ENCODE measurements around the gene TMEM87B. TPM values are rescaled to one million over a fixed set of nuclear protein-coding genes. Genes with fewer than 3 reads are reported as not detected.

Gene TMEM87B
- total RNA-seq, 4 donors from 2014 or later: 20.8 to 31.4 (median 26.5) TPM

DNA sequence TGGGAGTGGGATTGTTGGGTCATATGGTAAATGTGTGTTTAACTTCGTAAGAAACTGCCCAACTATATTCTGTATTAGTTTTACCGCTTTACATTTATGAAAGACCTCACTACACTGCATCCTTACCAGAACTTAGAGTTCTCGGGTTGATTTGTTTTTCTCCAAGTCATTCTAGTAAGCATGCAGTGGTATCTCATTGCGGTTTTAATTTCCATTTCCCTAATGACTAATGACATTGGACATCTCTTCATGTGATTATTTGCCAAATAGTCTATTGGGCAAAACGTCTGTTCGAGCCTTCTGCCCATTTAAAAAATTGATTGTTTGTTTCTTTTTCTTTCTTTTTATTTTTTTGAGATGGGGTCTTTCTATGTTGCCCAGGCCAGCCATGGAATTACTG, 89.9 kb downstream of the TMEM87B start:
- TF ChIP-seq, protein P1, sequence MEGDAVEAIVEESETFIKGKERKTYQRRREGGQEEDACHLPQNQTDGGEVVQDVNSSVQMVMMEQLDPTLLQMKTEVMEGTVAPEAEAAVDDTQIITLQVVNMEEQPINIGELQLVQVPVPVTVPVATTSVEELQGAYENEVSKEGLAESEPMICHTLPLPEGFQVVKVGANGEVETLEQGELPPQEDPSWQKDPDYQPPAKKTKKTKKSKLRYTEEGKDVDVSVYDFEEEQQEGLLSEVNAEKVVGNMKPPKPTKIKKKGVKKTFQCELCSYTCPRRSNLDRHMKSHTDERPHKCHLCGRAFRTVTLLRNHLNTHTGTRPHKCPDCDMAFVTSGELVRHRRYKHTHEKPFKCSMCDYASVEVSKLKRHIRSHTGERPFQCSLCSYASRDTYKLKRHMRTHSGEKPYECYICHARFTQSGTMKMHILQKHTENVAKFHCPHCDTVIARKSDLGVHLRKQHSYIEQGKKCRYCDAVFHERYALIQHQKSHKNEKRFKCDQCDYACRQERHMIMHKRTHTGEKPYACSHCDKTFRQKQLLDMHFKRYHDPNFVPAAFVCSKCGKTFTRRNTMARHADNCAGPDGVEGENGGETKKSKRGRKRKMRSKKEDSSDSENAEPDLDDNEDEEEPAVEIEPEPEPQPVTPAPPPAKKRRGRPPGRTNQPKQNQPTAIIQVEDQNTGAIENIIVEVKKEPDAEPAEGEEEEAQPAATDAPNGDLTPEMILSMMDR (IDR thresholded peaks at IDR 0.05): no peak
- TF ChIP-seq EP300 (IDR thresholded peaks at IDR 0.05): no peak
- TF ChIP-seq POLR2A (IDR thresholded peaks at IDR 0.05): no peak
- TF ChIP-seq POLR2AphosphoS5 (IDR thresholded peaks at IDR 0.05): no peak
- WGBS: 83% methylated on average over 6 of the region's 6 CpGs
- H3K27me3 ChIP-seq: no peaks in the 10 kb centered on the region

DNA sequence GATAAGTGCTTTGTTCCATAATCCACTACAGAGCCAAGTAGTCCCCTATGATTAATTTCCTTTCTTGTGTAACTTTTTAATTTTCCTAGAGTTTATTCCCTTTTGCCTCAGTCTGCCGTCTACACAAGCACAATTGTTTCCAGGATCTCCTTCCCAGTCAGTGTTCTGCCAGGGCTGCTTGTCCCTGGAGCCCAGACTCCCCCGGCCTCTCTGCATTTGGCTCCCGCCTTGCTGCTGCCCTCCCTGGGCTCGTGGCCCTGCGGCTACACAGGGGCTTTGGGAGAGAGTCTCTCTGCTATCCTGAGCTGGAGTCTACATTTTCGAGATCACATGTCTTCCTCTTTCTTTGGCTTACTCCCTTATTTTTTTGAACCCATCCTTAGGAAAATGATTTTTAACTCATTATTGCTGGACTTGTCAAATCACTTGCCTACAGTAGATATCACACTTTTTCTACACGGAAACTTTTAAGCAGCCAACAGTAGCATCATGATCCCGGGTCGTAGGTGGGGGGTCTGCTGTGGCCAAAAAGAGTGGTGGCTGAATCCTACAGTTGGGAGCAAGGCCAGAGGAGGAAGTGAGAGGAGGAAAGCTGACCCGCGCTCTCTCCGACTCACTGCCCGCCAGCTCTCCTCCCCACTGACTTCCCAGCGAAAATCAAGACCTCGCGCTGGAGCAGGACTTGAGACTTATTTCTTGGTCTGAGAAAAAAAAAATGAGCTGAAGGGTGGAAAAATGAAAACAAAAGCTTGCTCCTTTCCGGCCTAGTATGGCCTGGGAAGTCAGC, 92.5 kb downstream of the TMEM87B start:
- peak in 1 of 2 donors; percentile 72 for DNase-seq (ENCODE audit: low spot score in 2 of 2)
- H3K9me3 ChIP-seq: no peaks in the 10 kb centered on the region
- no peaks in the 10 kb centered on the region for H3K36me3 ChIP-seq
- WGBS: 67% methylated on average over 17 of the region's 17 CpGs
- H3K4me1 ChIP-seq: peaks cover 8% of the 10 kb centered on the region
- TF ChIP-seq EP300 (IDR thresholded peaks at IDR 0.05): no peak
- TF ChIP-seq, protein P1 (IDR thresholded peaks at IDR 0.05): no peak
- TF ChIP-seq POLR2A (IDR thresholded peaks at IDR 0.05): no peak
- TF ChIP-seq POLR2AphosphoS5 (IDR thresholded peaks at IDR 0.05): no peak
- no peaks in the 10 kb centered on the region for H3K27me3 ChIP-seq
- peak overlapping the region; percentile 29 for H3K27ac ChIP-seq
- no peak overlapping the region for H3K4me3 ChIP-seq

More for the DNA sequence above, 89.9 kb downstream of the TMEM87B start:
- H3K36me3 ChIP-seq: no peaks in the 10 kb centered on the region
- H3K9me3 ChIP-seq: no peaks in the 10 kb centered on the region
- no peak overlapping the region for H3K27ac ChIP-seq
- H3K4me3 ChIP-seq: no peak overlapping the region
- peaks cover 6% of the 10 kb centered on the region for H3K4me1 ChIP-seq
- no peak for DNase-seq (ENCODE audit: low spot score in 2 of 2)

DNA sequence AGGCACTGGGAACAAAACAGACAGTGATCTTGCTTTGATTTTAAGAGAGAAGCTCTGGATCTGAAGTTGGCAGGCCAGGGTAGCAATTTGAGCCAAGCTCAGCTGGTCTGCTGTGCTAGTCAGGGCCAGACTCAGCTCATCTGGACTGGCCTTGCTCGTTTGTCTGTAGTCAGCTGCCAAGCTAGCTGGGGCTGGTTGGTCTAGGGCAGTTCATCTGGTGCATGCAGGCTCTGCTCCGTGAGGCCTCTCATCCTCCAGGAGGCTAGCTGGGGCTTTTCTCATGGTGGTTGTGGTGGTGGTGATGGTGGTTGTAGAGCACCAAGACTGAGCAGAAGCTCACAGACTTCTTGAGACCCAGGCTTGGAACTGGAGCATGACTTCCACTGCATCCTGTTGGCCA, 93.4 kb downstream of the TMEM87B start:
- no peak overlapping the region for H3K4me3 ChIP-seq
- peaks cover 8% of the 10 kb centered on the region for H3K4me1 ChIP-seq
- H3K27me3 ChIP-seq: no peaks in the 10 kb centered on the region
- no CpG with 5 or more reads among the region's 2 CpGs for WGBS
- H3K9me3 ChIP-seq: no peaks in the 10 kb centered on the region
- peak in 1 of 2 donors; percentile 71 for DNase-seq (ENCODE audit: low spot score in 2 of 2)
- TF ChIP-seq, protein P1 (IDR thresholded peaks at IDR 0.05): no peak
- TF ChIP-seq POLR2A (IDR thresholded peaks at IDR 0.05) (no peak), EP300 (IDR thresholded peaks at IDR 0.05) (no peak), POLR2AphosphoS5 (IDR thresholded peaks at IDR 0.05) (no peak)
- H3K27ac ChIP-seq: no peak overlapping the region
- no peaks in the 10 kb centered on the region for H3K36me3 ChIP-seq

DNA sequence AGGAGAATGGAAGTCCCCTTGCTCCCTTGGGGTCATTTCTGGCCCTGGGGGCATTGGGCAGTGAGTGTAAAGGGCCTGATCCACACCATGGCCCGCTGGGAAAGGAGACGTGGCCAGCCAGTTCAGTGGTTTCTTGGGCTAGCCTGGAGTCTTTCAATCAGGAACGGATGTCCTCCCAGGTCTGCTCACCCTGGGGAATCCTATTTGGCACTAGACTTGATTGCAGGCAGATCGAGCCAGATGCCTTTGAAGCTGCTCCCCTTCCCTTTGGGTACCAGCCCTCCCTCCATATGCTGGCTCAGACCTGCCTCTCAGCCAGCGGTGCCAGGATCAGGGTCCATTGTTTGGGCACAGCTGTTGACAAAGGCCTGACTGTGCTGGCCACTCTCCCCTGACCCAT, 94.1 kb downstream of the TMEM87B start:
- Histone ChIP-seq H3K27ac (no peak overlapping the region), H3K27me3 (no peaks in the 10 kb centered on the region), H3K4me3 (no peak overlapping the region), H3K36me3 (no peaks in the 10 kb centered on the region), H3K9me3 (no peaks in the 10 kb centered on the region), H3K4me1 (peaks cover 8% of the 10 kb centered on the region)
- 60% methylated on average over 2 of the region's 5 CpGs for WGBS
- no peak for TF ChIP-seq EP300 (IDR thresholded peaks at IDR 0.05)
- TF ChIP-seq, protein P1 (IDR thresholded peaks at IDR 0.05): no peak
- no peak for TF ChIP-seq POLR2A (IDR thresholded peaks at IDR 0.05)
- no peak for TF ChIP-seq POLR2AphosphoS5 (IDR thresholded peaks at IDR 0.05)
- DNase-seq (ENCODE audit: low spot score in 2 of 2): peak in 1 of 2 donors; percentile 44

DNA sequence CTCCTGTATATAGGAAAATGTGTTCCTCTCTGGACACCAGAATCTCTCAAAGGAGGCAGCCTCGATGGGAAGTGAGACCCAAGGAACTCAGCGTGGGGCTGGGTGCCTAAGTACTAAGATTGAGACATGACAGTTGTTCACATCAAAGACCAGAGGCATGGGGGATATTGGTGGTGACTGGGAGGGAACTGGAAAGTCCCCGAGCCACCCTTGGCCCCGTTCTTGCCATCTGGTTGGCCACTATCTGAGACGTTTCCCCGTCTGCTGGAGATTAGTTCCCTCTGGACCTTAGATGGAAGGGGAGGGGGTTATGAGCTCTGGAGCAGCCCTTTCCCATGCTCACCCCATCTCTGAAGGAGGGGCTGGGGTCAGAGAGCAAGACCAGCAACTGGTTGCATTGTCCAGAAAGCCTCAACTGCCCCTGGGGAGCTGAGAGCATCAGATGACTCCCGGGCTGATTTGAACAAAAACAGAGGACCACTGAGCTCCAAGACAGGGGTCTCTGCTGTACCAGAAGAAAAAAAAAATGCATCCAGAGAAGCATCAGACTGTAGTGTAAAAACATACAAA, 94.9 kb downstream of the TMEM87B start:
- 71% methylated on average over 7 of the region's 7 CpGs for WGBS
- Histone ChIP-seq H3K4me1 (peaks cover 8% of the 10 kb centered on the region), H3K27ac (peak overlapping the region; percentile 26), H3K27me3 (no peaks in the 10 kb centered on the region), H3K36me3 (no peaks in the 10 kb centered on the region), H3K4me3 (no peak overlapping the region), H3K9me3 (no peaks in the 10 kb centered on the region)
- DNase-seq (ENCODE audit: low spot score in 2 of 2): peak in 1 of 2 donors; percentile 67
- TF ChIP-seq POLR2A (IDR thresholded peaks at IDR 0.05) (no peak), POLR2AphosphoS5 (IDR thresholded peaks at IDR 0.05) (no peak), EP300 (IDR thresholded peaks at IDR 0.05) (no peak)
- TF ChIP-seq, protein P1 (IDR thresholded peaks at IDR 0.05): no peak

Measured in suprapubic skin (tissue), 4 donors.